ENCODE measurements around the gene MAGEH1. TPM values are rescaled to one million over a fixed set of nuclear protein-coding genes. Genes with fewer than 3 reads are reported as not detected.

Gene MAGEH1
- total RNA-seq, 1 experiment from 2014 or later, result 13.9 TPM

DNA sequence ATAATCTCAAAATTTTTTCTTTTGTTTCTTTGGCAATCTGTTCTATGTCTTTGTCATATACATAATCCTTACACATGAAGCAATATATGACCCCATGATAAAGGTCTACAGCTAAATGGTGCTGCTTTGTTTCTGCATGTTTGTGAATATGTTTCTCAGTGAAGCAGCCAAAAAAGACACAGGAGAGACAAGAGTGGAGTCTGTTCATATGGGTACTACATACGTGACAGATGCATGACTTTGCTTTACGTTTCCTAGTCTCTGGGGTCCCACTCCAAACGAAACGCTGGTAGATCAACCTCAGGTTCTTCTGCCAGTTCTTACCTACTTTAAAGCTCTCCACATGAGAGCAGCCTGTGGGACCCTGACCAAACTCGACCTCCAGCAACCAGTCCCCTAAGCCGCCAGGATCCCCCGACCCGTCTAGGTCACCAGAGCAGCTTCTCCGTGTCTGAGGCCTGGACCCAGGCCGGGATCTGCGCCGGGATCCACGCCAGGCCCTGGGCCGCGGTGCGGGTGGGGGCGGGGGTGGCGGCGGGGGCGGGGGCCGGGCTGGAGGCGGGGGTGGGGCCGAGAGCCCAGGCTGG lies 36.2 kb downstream of the MAGEH1 start:
- Mint-ChIP-seq H3K4me3 (peak overlapping the region; percentile 65), H3K9me3 (no peaks in the 10 kb centered on the region), H3K27ac (no peak overlapping the region; the same call in 1 of the 2 replicates), H3K27me3 (ENCODE audit: low read depth) (no peaks in the 10 kb centered on the region), H3K4me1 (peaks cover 12% of the 10 kb centered on the region), H3K36me3 (no peaks in the 10 kb centered on the region)
- DNase-seq (ENCODE audit: low spot score) (no peak), ATAC-seq (no peak)
- peak; percentile 62; the same call in 1 of the 2 replicates for TF ChIP-seq PRDM15 (CRISPR knock-in tag; IDR thresholded peaks at IDR 0.05)
- no peak for TF ChIP-seq TP53 (CRISPR knock-in tag; IDR thresholded peaks at IDR 0.05)
- POLR2A ChIA-PET, result interaction anchor here (1.8 kb wide), 1 partner anchor 420 kb away, joined by 4 read pairs; no protein-coding TSS in a partner anchor
- CTCF ChIA-PET, result interaction anchor here (1.0 to 1.6 kb wide), 2 partner anchors 36 to 353 kb away, joined by 5 to 6 read pairs; partner anchors contain the start of gene MAGEH1

DNA sequence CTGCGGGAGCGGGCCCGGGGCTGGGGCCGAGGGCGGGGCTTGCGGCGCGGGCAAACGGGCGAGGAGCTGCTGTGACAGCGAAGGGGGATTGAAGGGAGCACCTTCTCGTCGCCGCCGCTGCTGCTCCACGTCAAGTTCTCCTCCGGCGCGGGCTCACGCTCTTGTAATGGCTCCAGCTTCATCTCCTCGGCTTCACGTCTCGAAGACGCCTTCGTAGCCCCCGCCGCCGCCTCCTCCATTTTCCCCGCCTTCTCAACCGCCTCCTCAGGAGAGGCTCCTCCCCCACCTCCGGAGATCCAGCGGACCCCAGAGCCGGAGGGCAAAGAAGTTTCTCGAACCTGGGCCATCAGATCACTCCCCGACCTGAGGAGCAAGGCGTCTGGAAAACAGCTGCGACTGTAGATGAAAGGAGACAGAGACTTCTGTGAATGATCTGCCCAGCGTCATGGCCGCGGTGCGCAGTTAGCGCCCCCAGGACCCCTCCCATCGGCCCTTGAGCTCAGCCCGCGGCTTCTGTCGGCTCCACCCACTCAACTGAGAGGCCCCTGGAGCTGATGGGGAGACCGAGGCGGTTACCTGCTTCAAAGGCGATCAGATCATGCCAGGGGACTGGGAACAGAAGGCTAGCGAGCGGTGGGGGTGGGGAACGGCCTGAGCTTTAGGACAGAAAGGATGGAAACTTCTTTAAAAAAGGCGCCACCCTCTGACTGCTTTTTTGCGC lies 36.8 kb downstream of the MAGEH1 start:
- CTCF ChIA-PET, result interaction anchor here (1.0 to 1.6 kb wide), 3 partner anchors 37 to 419 kb away, joined by 5 to 6 read pairs (median 5); partner anchors contain the start of gene MAGEH1
- peaks cover 12% of the 10 kb centered on the region for H3K4me1 Mint-ChIP-seq
- DNase-seq (ENCODE audit: low spot score), result peak; percentile 53
- no peaks in the 10 kb centered on the region for H3K9me3 Mint-ChIP-seq
- H3K27ac Mint-ChIP-seq, result peak overlapping the region; percentile 95
- H3K36me3 Mint-ChIP-seq, result no peaks in the 10 kb centered on the region
- H3K4me3 Mint-ChIP-seq, result peak overlapping the region; percentile 91
- TF ChIP-seq AR (CRISPR knock-in tag; IDR thresholded peaks at IDR 0.05), result no peak
- TF ChIP-seq, protein P1, sequence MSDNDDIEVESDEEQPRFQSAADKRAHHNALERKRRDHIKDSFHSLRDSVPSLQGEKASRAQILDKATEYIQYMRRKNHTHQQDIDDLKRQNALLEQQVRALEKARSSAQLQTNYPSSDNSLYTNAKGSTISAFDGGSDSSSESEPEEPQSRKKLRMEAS (CRISPR knock-in tag; IDR thresholded peaks at IDR 0.05), result 0 out of 2 replicates have a peak, but pooled peaks have one; percentile 22
- TF ChIP-seq ARID4B (CRISPR knock-in tag; IDR thresholded peaks at IDR 0.05; ENCODE audit: borderline replicate concordance), result peak; percentile 41; the same call in 1 of the 2 replicates
- ATAC-seq, result peak; percentile 77
- H3K27me3 Mint-ChIP-seq (ENCODE audit: low read depth), result no peaks in the 10 kb centered on the region
- POLR2A ChIA-PET, result interaction anchor here (1.1 to 1.8 kb wide), 2 partner anchors 229 to 420 kb away, joined by 3 to 4 read pairs; partner anchors contain the start of gene RRAGB
